Keratinocyte (primary cell): ENCODE data around the gene SZT2. TPM values are rescaled to one million over a fixed set of nuclear protein-coding genes. Genes with fewer than 3 reads are reported as not detected.

ENCODE experiments used
- DNase-seq: peaks from one replicate; pipeline ENCODE4 v3.0.0-alpha.2; 2011; ENCODE audit warnings: low read depth, missing footprints, low spot score
- FAIRE-seq: peaks from 2 replicates; lab custom pipeline; 2011; peaks lifted over from hg19 to GRCh38; lab: Jason Lieb, UNC
- H2AFZ ChIP-seq: 2 replicates; pipeline ENCODE4 v1.6.0; 2012; ENCODE audit warnings: low read length, control low read depth, inconsistent platforms; ENCODE audit not compliant: control insufficient read depth
- H3K27ac ChIP-seq: 2 replicates; pipeline ENCODE4 v1.5.1; 2011; ENCODE audit warnings: low read length; ENCODE audit not compliant: control insufficient read depth, insufficient read depth
- H3K27me3 ChIP-seq: 3 replicates; pipeline ENCODE4 v1.6.0; 2011; ENCODE audit warnings: low read length; ENCODE audit not compliant: control insufficient read depth, insufficient read depth; ENCODE audit errors: extremely low read depth
- H3K36me3 ChIP-seq, 2 experiments: 2 replicates in 1 of 2; 3 replicates in 1 of 2; pipeline ENCODE4 v1.5.1; 2011; ENCODE audit warnings: low read length in 2 of 2, mild to moderate bottlenecking in 1 of 2; ENCODE audit not compliant: control insufficient read depth in 2 of 2, insufficient read depth in 2 of 2; ENCODE audit errors: extremely low read depth in 1 of 2
- H3K4me1 ChIP-seq: 3 replicates; pipeline ENCODE4 v1.5.1; 2011; ENCODE audit warnings: low read length; ENCODE audit not compliant: control insufficient read depth, insufficient read depth; ENCODE audit errors: extremely low read depth
- H3K4me2 ChIP-seq: 3 replicates; pipeline ENCODE4 v1.6.0; 2011; ENCODE audit warnings: low read depth, low read length; ENCODE audit not compliant: control insufficient read depth, insufficient read depth; ENCODE audit errors: extremely low read depth
- H3K4me3 ChIP-seq, 3 experiments: fragments of 200-600 bp in 1 of 3; sonication (generic) in 1 of 3; 2 replicates in 2 of 3; 3 replicates in 1 of 3; pipeline ENCODE4 v1.5.1; 2011 to 2016; ENCODE audit warnings: low read length in 3 of 3, mild to moderate bottlenecking in 3 of 3, control low read depth in 2 of 3, inconsistent platforms in 1 of 3, low read depth in 1 of 3, mixed read lengths in 1 of 3, mixed run types in 1 of 3, moderate library complexity in 1 of 3; ENCODE audit not compliant: control insufficient read depth in 2 of 3, insufficient read depth in 2 of 3; ENCODE audit errors: extremely low read depth in 1 of 3
- H3K79me2 ChIP-seq: 2 replicates; pipeline ENCODE4 v1.6.0; 2012; ENCODE audit warnings: low read length; ENCODE audit not compliant: control insufficient read depth, insufficient read depth
- H3K9ac ChIP-seq: 3 replicates; pipeline ENCODE4 v1.6.0; 2011; ENCODE audit warnings: low read length; ENCODE audit not compliant: control insufficient read depth, insufficient read depth; ENCODE audit errors: extremely low read depth
- H3K9me1 ChIP-seq: 3 replicates; pipeline ENCODE4 v1.6.0; 2011; ENCODE audit warnings: low read length; ENCODE audit not compliant: control insufficient read depth, insufficient read depth; ENCODE audit errors: extremely low read depth
- H3K9me3 ChIP-seq: 2 replicates; pipeline ENCODE4 v1.5.1; 2012; ENCODE audit warnings: low read depth, low read length; ENCODE audit not compliant: control insufficient read depth
- H4K20me1 ChIP-seq: 3 replicates; pipeline ENCODE4 v1.6.0; 2011; ENCODE audit warnings: low read length; ENCODE audit not compliant: control insufficient read depth, insufficient read depth; ENCODE audit errors: extremely low read depth
- EZH2 ChIP-seq: IDR thresholded peaks from one replicate; pipeline ENCODE4 v1.6.1; 2012; ENCODE audit warnings: inconsistent platforms, mild to moderate bottlenecking, low read length, moderate library complexity
- dilution Hi-C: fragments of 300-500 bp; cut with MboI; formaldehyde crosslinking; loops from one replicate; pipeline ENCODE4 v1.7.0; 2020; ENCODE audit warnings: low sequenced_read_pairs; ENCODE audit not compliant: extremely low pct_ligation_motif_present
- polyA plus RNA-seq, 5 experiments: library from polyadenylated mRNA; depleted of rRNA in 3 of 5; stranded (reverse) in 3 of 5; stranded (forward) in 1 of 5; unstranded in 1 of 5; fragments of >200 nt; gene quantifications; 1 replicate in 1 of 5; 2 replicates in 3 of 5; 3 replicates in 1 of 5; pipeline versions ENCODE4 v1.2.1 to v1.2.3, GENCODE V29; 2011 to 2012; ENCODE audit warnings: missing spikeins in 2 of 5, low read depth in 1 of 5, low replicate concordance in 1 of 5
- TF ChIP-seq, protein P1 (sequence below), 3 experiments: IDR thresholded peaks in 1 of 3; conservative IDR thresholded peaks in 1 of 3; optimal IDR thresholded peaks in 1 of 3; 2 replicates in 2 of 3; 3 replicates in 1 of 3; pipeline versions ENCODE3 to v1.5.1; 2011; ENCODE audit warnings: low read length in 3 of 3, mild to moderate bottlenecking in 3 of 3, moderate library complexity in 2 of 3, control low read depth in 1 of 3, inconsistent platforms in 1 of 3; ENCODE audit not compliant: insufficient read depth in 2 of 3; ENCODE audit errors: extremely low read depth in 1 of 3

Gene SZT2
- polyA plus RNA-seq, 1 donor (not counting 4 experiments of a cell fraction or from before 2014, with no cell fraction given) = 6.1 TPM

DNA sequence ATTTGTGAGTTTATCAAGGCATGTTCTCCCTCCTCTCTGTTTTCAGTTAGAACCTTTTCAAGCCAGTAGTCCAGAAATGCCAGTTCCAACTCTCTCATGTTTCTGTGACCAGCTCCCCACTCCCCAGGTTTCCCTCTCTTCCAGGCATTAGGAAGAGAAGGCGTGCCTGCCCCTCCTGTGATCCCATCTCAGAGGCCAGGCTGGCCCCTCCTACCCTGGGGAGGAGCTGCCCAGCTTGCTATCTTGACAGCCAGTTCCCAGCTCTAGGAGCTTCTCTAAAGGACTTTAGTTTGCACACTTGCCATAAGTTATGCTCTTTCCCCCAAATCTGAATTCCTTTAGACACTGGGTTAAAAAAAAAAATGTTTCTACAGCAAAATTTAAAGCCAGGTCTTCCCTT lies 55.1 kb downstream of the SZT2 start:
- no peak for FAIRE-seq
- no peaks in the 10 kb centered on the region for H3K27me3 ChIP-seq

DNA sequence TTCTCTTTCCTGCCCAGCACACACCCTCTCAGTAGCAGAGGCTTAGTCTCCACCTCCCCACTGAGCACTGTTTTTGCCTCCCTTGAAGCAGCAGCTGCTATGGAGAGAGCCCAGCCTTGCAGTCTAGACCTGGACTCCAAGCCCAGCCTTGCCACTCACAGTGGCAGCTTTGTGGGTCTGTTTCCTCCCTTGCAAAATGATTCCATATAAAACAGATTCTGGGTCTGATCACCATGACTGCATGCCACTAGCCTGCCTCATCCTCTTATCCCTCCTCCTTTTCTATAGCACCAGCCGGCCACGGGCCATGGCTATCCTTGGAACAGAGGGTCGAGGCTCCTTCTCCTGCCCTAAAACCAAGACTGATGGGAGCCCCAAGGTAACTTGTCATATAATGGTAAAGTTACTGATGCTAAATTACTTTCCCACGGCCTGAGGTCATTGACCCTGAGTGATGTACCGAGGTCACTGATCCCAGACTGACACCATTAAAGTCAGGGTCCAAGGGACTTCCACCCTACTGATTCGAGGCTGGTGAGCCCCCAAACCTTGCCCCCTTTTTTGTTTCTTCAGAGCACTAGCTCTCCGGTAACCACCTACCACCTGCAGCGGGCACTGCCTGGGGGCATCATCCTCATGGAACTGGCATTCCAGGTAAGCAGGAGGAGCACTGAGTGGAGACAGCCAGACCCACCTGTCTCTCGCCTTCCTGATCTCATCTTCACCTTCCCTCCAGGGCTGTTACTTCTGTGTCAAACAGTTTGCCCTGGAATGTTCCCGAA lies 56.1 kb downstream of the SZT2 start:
- no peak for FAIRE-seq
- Histone ChIP-seq H3K4me2 (no peak overlapping the region), H3K4me3 (no peak overlapping the region), H3K27ac (no peak overlapping the region), H4K20me1 (no peaks in the 10 kb centered on the region), H3K4me1 (no peaks in the 10 kb centered on the region), H2AFZ (no peak overlapping the region), H3K79me2 (no peaks in the 10 kb centered on the region), H3K36me3 (peaks cover 59 to 62% of the 10 kb centered on the region in 2 experiments), H3K9me1 (peaks cover 3% of the 10 kb centered on the region), H3K9me3 (no peaks in the 10 kb centered on the region), H3K9ac (no peak overlapping the region), H3K27me3 (no peaks in the 10 kb centered on the region)
- DNase-seq = no peak
- TF ChIP-seq, protein P1, sequence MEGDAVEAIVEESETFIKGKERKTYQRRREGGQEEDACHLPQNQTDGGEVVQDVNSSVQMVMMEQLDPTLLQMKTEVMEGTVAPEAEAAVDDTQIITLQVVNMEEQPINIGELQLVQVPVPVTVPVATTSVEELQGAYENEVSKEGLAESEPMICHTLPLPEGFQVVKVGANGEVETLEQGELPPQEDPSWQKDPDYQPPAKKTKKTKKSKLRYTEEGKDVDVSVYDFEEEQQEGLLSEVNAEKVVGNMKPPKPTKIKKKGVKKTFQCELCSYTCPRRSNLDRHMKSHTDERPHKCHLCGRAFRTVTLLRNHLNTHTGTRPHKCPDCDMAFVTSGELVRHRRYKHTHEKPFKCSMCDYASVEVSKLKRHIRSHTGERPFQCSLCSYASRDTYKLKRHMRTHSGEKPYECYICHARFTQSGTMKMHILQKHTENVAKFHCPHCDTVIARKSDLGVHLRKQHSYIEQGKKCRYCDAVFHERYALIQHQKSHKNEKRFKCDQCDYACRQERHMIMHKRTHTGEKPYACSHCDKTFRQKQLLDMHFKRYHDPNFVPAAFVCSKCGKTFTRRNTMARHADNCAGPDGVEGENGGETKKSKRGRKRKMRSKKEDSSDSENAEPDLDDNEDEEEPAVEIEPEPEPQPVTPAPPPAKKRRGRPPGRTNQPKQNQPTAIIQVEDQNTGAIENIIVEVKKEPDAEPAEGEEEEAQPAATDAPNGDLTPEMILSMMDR (optimal IDR thresholded peaks at IDR 0.05 in 1 of 3, IDR thresholded peaks at IDR 0.05 in 1 of 3, conservative IDR thresholded peaks at IDR 0.05 in 1 of 3; ENCODE audit: extremely low read depth in 1 of 3, insufficient read depth in 2 of 3, low read length in 3 of 3) = no peak
- no peak for TF ChIP-seq EZH2
- dilution Hi-C loops = no loop called here

More for the DNA sequence above, 55.1 kb downstream of the SZT2 start:
- Histone ChIP-seq H3K9me1 (peaks cover 3% of the 10 kb centered on the region), H3K4me2 (no peak overlapping the region), H3K27ac (no peak overlapping the region), H3K9me3 (no peaks in the 10 kb centered on the region), H3K4me3 (no peak overlapping the region), H3K36me3 (peaks cover 56 to 58% of the 10 kb centered on the region in 2 experiments), H2AFZ (no peak overlapping the region), H4K20me1 (no peaks in the 10 kb centered on the region), H3K79me2 (no peaks in the 10 kb centered on the region), H3K9ac (no peak overlapping the region), H3K4me1 (no peaks in the 10 kb centered on the region)
- no peak for DNase-seq
- dilution Hi-C loops = no loop called here
- TF ChIP-seq EZH2 = no peak
- TF ChIP-seq, protein P1 (optimal IDR thresholded peaks at IDR 0.05 in 1 of 3, IDR thresholded peaks at IDR 0.05 in 1 of 3, conservative IDR thresholded peaks at IDR 0.05 in 1 of 3; ENCODE audit: extremely low read depth in 1 of 3, insufficient read depth in 2 of 3, low read length in 3 of 3) = no peak
